Bronchial epithelial cell (primary cell): Measurements from ENCODE around the gene TMEM117. TPM values are rescaled to one million over a fixed set of nuclear protein-coding genes. Genes with fewer than 3 reads are reported as not detected.

Experiments used
- total RNA-seq: library from RNA; depleted of rRNA; stranded (reverse); fragments of >200 nt; gene quantifications from 2 replicates; pipeline ENCODE4 v1.2.1, GENCODE V29; 2014

The TMEM117 gene
- total RNA-seq, 1 donor from 2014 or later, result 6.6 TPM

Other genes starting within 250 kb of the TMEM117 start
- 9.7 and 12.6 TPM in 2 replicates for gene PUS7L, start 77.3 kb upstream of the TMEM117 start, total RNA-seq
- 10.6 and 11.1 TPM in 2 replicates for gene IRAK4, start 77.1 kb upstream of the TMEM117 start, total RNA-seq
- 114 and 146 TPM in 2 replicates for gene TWF1, start 29.8 kb upstream of the TMEM117 start, total RNA-seq